H1 (cell line): ENCODE data around the gene PTH1R.

ENCODE experiments used
- CREB1 ChIP-seq: IDR thresholded peaks from 2 replicates; pipeline ENCODE4 v1.6.1; 2012; ENCODE audit warnings: inconsistent platforms
- KDM5A ChIP-seq: fragments of 200-600 bp; IDR thresholded peaks from 2 replicates; pipeline ENCODE4 v1.7.1; 2012; ENCODE audit warnings: mild to moderate bottlenecking, low read length, inconsistent platforms, mixed read lengths
- TF ChIP-seq, protein P1 (sequence below), 3 experiments: IDR thresholded peaks; 1 replicate in 2 of 3; 2 replicates in 1 of 3; pipeline versions ENCODE4 v1.5.1 to v1.6.1; 2011; ENCODE audit warnings: low read length in 3 of 3, mild to moderate bottlenecking in 3 of 3, inconsistent platforms in 2 of 3, low read depth in 1 of 3, moderate library complexity in 1 of 3; ENCODE audit not compliant: insufficient read depth in 1 of 3; ENCODE audit errors: control extremely low read depth in 1 of 3

DNA sequence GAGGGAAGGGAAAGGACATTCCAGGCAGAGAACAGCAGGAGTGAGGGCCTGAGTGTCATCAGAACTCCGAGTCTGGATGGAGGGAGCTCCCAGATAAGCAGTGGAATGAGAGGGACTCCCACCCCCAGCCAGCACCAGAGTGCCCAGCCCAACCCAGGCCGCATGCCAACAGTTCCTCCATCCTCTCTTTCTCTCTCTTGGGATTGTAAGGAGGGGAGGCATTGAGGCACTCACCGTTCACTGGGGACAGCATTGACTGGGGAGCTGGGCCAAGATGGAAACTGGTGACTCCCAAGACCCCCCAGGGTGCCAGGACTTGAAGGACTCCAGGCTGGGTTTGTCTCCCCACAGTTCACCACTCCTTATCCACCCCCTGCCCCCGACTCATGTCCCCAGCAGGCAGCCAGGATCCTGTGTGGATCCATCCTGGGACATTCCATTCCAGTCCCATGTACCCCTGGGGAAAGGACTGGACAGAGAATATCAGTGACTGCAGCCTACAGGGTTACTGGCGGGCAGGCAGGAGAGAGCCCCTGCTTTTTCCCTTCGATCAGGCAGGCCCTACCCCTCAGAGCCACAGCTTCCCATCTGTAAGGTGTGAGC lies 15.7 kb downstream of the PTH1R start:
- TF ChIP-seq CREB1: no peak
- no peak for TF ChIP-seq KDM5A
- TF ChIP-seq, protein P1, sequence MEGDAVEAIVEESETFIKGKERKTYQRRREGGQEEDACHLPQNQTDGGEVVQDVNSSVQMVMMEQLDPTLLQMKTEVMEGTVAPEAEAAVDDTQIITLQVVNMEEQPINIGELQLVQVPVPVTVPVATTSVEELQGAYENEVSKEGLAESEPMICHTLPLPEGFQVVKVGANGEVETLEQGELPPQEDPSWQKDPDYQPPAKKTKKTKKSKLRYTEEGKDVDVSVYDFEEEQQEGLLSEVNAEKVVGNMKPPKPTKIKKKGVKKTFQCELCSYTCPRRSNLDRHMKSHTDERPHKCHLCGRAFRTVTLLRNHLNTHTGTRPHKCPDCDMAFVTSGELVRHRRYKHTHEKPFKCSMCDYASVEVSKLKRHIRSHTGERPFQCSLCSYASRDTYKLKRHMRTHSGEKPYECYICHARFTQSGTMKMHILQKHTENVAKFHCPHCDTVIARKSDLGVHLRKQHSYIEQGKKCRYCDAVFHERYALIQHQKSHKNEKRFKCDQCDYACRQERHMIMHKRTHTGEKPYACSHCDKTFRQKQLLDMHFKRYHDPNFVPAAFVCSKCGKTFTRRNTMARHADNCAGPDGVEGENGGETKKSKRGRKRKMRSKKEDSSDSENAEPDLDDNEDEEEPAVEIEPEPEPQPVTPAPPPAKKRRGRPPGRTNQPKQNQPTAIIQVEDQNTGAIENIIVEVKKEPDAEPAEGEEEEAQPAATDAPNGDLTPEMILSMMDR (IDR thresholded peaks at IDR 0.05; ENCODE audit: control extremely low read depth in 1 of 3, insufficient read depth in 1 of 3, low read depth in 1 of 3, low read length in 3 of 3): no peak
